ENCODE data around the gene RHBDL3. TPM values are rescaled to one million over a fixed set of nuclear protein-coding genes. Genes with fewer than 3 reads are reported as not detected.

Gene RHBDL3
- total and polyA plus RNA-seq, 2 donors (not counting 3 experiments of a cell fraction or from before 2014, with no cell fraction given) = 0.11 to 0.20 TPM

DNA sequence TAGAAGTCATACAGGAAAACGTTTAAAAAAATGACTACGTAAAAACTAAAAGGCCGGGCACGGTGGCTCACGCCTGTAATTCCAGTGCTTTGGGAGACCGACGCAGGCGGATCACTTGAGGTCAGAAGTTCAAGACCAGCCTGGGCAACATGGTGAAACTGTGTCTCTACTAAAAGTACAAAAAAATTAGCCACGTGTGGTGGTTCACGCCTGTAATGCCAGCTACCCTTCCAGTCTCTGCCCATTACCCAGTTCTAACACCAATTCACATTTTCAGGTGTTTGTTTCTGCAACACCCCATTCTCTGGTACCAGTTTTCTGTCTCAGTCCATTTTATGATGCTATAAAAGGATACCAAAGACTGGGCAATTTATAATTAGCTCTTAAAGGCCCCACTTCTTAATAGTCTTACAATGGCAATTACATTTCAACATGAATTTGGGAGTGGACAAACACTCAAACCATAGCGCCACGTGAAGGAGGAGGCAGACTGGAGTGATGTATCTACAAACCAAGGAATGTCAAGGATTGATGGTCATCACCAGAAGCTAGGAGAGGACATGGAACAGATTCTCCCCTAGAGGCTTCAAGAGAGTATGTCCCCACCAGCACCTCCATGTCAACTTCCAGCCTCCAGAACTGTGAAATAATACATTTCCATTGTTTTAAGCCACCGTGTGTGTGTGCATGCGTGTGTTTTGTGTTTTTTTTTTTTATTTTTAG, 77.1 kb downstream of the RHBDL3 start:
- Histone ChIP-seq H3K4me1 (ENCODE audit: control insufficient read depth, extremely low read depth, insufficient read depth, low read length) (peaks cover 11% of the 10 kb centered on the region), H4K20me1 (replicated peaks; ENCODE audit: control insufficient read depth, extremely low read depth, insufficient read depth, low read length) (no peaks in the 10 kb centered on the region), H3K36me3 (ENCODE audit: control insufficient read depth in 2 of 2, extremely low read depth in 1 of 2, insufficient read depth in 2 of 2, low read length in 2 of 2) (peaks cover 0 to 3% of the 10 kb centered on the region in 2 experiments), H3K79me2 (ENCODE audit: control insufficient read depth, insufficient read depth, low read length) (no peaks in the 10 kb centered on the region), H3K9me3 (replicated peaks; ENCODE audit: control insufficient read depth, insufficient read depth, low read length) (no peaks in the 10 kb centered on the region), H3K27me3 (ENCODE audit: control insufficient read depth in 2 of 2, insufficient read depth in 2 of 2, low read length in 2 of 2) (no peaks in the 10 kb centered on the region), H3K27ac (ENCODE audit: insufficient read depth, low read depth, low read length) (no peak overlapping the region), H3K4me3 (replicated peaks in 1 of 3; ENCODE audit: insufficient read depth in 1 of 3, low read depth in 1 of 3, low read length in 3 of 3) (peak overlapping the region in 1 of 3 experiments; percentile 31), H3K9ac (replicated peaks; ENCODE audit: extremely low read depth, insufficient read depth, low read length) (peak overlapping the region; percentile 47), H2AFZ (ENCODE audit: low read depth, low read length) (peak overlapping the region; percentile 88), H3K9me1 (replicated peaks; ENCODE audit: control insufficient read depth, extremely low read depth, insufficient read depth, low read length) (no peaks in the 10 kb centered on the region), H3K4me2 (ENCODE audit: insufficient read depth, low read length) (peak overlapping the region; percentile 61)
- no peak for FAIRE-seq
- BruUV-seq (replicated peaks) = no TSS peak
- ChIA-PET POLR2A (no interaction called here), CTCF (interaction anchor here (1.2 to 2.0 kb wide), 3 partner anchors 9 to 90 kb away, joined by 3 to 6 read pairs (median 4); no protein-coding TSS in a partner anchor)
- DNase-seq (ENCODE audit: low read depth, low spot score) = no peak
- intact Hi-C loops (cut with micrococcal nuclease) (no loop called here), dilution Hi-C loops (cut with MboI; ENCODE audit: extremely low pct_ligation_motif_present, low sequenced_read_pairs) (no loop called here)
- TF ChIP-seq, protein P1, sequence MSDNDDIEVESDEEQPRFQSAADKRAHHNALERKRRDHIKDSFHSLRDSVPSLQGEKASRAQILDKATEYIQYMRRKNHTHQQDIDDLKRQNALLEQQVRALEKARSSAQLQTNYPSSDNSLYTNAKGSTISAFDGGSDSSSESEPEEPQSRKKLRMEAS (IDR thresholded peaks at IDR 0.05; ENCODE audit: insufficient read depth, insufficient read length) = no peak

DNA sequence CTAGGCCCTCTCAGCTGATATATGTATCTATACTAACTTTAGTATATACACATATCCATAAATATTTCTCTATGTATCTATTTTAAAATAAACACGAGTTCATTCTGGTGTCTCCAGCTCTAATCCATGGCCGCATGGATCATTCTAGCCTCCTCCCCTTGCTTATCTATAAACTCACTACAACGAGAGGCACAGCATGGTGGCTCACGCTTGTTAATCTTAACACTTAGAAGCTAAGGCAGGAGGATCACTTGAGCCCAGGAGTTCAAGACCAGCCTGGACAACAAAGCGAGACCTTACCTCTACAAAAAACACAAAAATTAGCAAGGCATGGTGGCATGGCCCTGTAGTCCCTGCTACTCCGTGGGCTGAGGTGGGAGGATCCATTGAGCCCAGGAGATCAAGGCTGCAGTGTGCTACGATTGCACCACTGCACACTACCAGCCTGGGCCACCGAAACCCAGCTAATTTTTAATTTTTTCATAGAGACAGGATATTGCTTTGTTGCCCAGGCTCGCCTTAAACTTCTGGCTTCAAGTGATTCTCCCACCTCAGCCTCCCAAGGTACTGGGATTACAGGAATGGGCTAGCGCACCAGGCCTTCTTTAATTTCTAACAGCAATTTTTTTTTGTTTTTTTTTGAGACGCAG, 80.4 kb downstream of the RHBDL3 start:
- CTCF ChIA-PET = no interaction called here
- no TSS peak for BruUV-seq (replicated peaks)

More for the DNA sequence above, 80.4 kb downstream of the RHBDL3 start:
- Histone ChIP-seq H3K4me3 (replicated peaks in 1 of 3; ENCODE audit: insufficient read depth in 1 of 3, low read depth in 1 of 3, low read length in 3 of 3) (no peak overlapping the region), H3K4me2 (ENCODE audit: insufficient read depth, low read length) (no peak overlapping the region), H3K9me1 (replicated peaks; ENCODE audit: control insufficient read depth, extremely low read depth, insufficient read depth, low read length) (no peaks in the 10 kb centered on the region), H3K79me2 (ENCODE audit: control insufficient read depth, insufficient read depth, low read length) (peaks cover 14% of the 10 kb centered on the region), H3K4me1 (ENCODE audit: control insufficient read depth, extremely low read depth, insufficient read depth, low read length) (peaks cover 8% of the 10 kb centered on the region), H3K27ac (ENCODE audit: insufficient read depth, low read depth, low read length) (no peak overlapping the region), H3K9ac (replicated peaks; ENCODE audit: extremely low read depth, insufficient read depth, low read length) (no peak overlapping the region), H3K36me3 (ENCODE audit: control insufficient read depth in 2 of 2, extremely low read depth in 1 of 2, insufficient read depth in 2 of 2, low read length in 2 of 2) (no peaks in the 10 kb centered on the region), H3K9me3 (replicated peaks; ENCODE audit: control insufficient read depth, insufficient read depth, low read length) (no peaks in the 10 kb centered on the region), H2AFZ (ENCODE audit: low read depth, low read length) (no peak overlapping the region), H4K20me1 (replicated peaks; ENCODE audit: control insufficient read depth, extremely low read depth, insufficient read depth, low read length) (no peaks in the 10 kb centered on the region), H3K27me3 (ENCODE audit: control insufficient read depth in 2 of 2, insufficient read depth in 2 of 2, low read length in 2 of 2) (no peaks in the 10 kb centered on the region)
- no peak for DNase-seq (ENCODE audit: low read depth, low spot score)
- POLR2A ChIA-PET = no interaction called here
- intact Hi-C loops (cut with micrococcal nuclease) = no loop called here
- dilution Hi-C loops (cut with MboI; ENCODE audit: extremely low pct_ligation_motif_present, low sequenced_read_pairs) = no loop called here
- TF ChIP-seq CTCF (IDR thresholded peaks at IDR 0.05; ENCODE audit: extremely low read depth in 1 of 2, insufficient read depth in 1 of 2, low read depth in 1 of 2, low read length in 2 of 2) (no peak), POLR2AphosphoS5 (IDR thresholded peaks at IDR 0.05; ENCODE audit: insufficient read depth, low read depth, low read length) (no peak), JUN (IDR thresholded peaks at IDR 0.05; ENCODE audit: borderline replicate concordance, insufficient read depth, insufficient read length, low read depth) (no peak), GATA2 (IDR thresholded peaks at IDR 0.05; ENCODE audit: insufficient read depth, insufficient read length, low read depth, low read length) (no peak), MYC (IDR thresholded peaks at IDR 0.05; ENCODE audit: low read depth, low read length) (no peak), EZH2 (IDR thresholded peaks at IDR 0.05; ENCODE audit: borderline replicate concordance, low read depth, low read length, severe bottlenecking) (no peak), FOS (IDR thresholded peaks at IDR 0.05; ENCODE audit: borderline replicate concordance, insufficient read depth, low read length) (no peak), POLR2A (IDR thresholded peaks at IDR 0.05; ENCODE audit: low read depth, low read length) (no peak)
- TF ChIP-seq, protein P1 (IDR thresholded peaks at IDR 0.05; ENCODE audit: insufficient read depth, insufficient read length) = no peak
- FAIRE-seq = no peak

All from endothelial cell of umbilical vein (primary cell).